Measurements from ENCODE around the gene ABHD16B. TPM values are rescaled to one million over a fixed set of nuclear protein-coding genes. Genes with fewer than 3 reads are reported as not detected.

ABHD16B gene
- total RNA-seq = not detected in 2 replicates

GRCh38 chr20:63861365-63861934, at the start of gene ABHD16B:
TSS of gene ABHD16B (plus strand) at chr20:63861498. CDS start at chr20:63861541, 43 bp downstream.

DNA sequence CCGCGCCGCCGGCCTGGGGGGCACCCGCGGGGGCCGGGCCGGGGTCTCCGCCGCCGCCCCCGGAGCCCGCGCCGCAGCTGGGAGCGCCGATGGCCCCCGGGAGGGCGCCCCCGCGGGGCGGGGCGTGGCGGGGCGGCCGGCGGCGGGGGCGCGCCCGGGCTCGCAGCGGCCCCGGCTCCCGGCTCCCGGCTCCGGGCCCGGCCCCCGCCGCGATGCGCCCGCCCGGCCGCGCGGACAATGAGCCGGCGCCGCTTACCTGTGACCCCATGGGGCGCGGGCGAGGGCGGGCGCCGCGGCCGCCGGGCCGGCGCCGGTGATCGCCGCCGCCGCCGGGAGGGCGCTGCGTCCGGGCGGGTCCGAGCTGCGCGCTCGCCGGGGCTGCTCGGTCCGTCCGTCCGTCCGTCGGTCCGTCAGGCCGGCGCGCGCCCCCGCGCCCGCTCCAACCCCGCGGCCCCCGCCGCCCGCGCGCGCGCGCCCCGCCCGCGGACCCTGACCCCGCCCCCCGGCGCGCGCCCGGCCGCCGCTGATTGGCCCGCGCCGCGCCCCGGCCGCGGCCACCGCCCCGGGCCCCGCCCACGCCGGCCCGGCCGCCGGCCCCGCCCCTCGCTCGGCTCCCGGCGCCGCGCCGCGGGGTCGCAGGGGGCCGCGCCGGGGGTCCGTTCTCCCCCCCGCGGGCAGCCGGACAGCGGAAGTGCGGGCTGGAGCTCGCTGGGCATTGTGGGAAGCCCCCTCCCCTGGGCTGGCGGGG, 30.3 kb upstream of the ABHD16B start, which contains the start of gene ZBTB46:
ZBTB46 (minus strand) TSS at position 424 of the 748 bp plus-strand sequence. CDS start 40,507 bp downstream, outside the sequence.

DNA sequence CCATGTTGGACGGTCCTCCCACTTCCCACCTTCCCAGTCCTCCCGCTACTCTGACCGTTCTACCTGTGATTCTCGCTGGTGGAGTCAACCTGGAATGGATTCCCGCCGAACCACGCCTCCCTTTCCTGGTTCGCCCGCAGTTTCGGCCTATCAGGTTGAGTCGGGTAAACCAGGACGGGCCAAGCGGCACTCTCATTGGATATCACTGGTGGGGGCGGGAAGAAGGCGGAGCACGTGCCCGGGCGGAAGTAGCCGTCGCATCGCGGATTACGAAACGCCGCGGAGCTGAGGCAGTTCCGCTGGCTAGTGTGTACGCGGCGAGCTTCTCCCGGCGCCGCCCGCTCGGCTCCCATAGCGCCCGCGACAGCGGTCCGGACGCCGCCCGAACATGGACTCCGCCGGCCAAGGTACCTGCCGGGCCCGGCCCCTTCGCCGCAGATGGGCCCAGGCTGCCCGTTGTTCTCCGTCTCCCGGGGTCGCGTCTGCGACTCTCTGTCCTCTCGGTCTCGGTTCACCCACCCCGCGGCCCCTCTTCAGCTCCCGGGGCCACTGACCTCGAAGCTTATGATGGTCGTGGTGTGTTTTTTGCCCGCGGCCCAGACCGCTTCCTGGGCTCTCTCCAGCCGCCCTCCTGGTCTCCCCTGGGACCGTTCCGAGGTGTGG, 3.8 kb downstream of the ABHD16B start, which contains the start of gene TPD52L2:
TPD52L2 (plus strand) TSS at position 293 of the 663 bp plus-strand sequence; CDS start at position 389, 96 bp downstream.

DNA sequence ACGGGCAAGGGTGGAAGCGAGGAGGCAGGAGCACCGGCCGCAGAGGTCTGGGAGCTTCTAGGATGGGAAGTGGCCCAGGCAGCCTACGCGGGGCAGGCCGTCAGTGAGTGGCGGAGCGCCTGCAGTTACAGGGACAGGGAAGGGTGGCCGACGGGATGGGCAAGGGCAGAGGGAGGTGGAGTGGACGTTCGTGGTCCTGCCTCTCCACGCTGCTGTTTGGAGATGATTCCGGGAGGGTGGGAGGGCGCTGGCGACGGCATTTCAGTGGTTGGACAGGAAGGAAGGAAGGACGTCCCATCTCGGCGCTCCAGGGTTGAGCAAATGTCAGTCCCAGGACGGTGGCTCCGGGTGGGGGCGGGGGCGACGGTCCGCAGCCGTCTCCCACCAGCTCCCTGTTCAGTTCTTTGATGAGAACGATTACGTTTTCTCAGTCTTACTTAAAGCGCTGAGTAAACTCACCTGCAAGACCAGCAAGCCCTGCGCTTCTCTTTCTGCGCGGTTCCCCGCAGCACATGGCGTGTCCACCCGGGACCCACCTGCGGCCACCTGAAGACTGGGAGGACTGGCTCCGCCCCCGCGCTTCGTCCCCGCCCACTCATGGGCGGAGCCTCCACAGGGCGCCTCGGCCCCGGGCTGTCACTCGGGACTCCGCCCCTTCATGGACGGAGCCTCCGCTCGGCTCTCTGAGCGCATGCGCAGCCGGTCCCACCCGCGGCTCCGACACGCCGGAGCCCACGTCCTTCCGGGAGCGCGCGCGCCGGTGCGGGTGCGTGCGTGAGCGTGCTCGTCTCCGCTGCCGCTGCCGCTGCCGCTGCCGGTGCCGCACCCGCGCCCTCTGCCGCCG, 33.3 kb downstream of the ABHD16B start, which contains the start of gene DNAJC5:
DNAJC5 (plus strand) TSS at position 769 of the 844 bp plus-strand sequence. CDS start 33,220 bp downstream, outside the sequence.

Other genes with a start within 250 kb of the ABHD16B start
- 11.5 and 12.0 TPM in 2 replicates for gene GMEB2, start 234.4 kb upstream of the ABHD16B start, total RNA-seq
- gene STMN3, start 208.1 kb upstream of the ABHD16B start, total RNA-seq = 1.7 and 3.1 TPM in 2 replicates
- 16.6 and 23.3 TPM in 2 replicates for gene RTEL1, start 203.2 kb upstream of the ABHD16B start, total RNA-seq
- gene TNFRSF6B, start 164.8 kb upstream of the ABHD16B start, total RNA-seq = 298 and 328 TPM in 2 replicates
- gene ARFRP1, start 153.5 kb upstream of the ABHD16B start, total RNA-seq = 47.4 and 50.4 TPM in 2 replicates
- gene ZGPAT, start 153.5 kb upstream of the ABHD16B start, total RNA-seq = 32.4 and 35.8 TPM in 2 replicates
- gene LIME1, start 124.8 kb upstream of the ABHD16B start, total RNA-seq = 3.9 and 5.5 TPM in 2 replicates
- 30.6 and 42.5 TPM in 2 replicates for gene SLC2A4RG, start 121.7 kb upstream of the ABHD16B start, total RNA-seq
- 2.7 and 2.9 TPM in 2 replicates for gene ZBTB46, start 30.2 kb upstream of the ABHD16B start, total RNA-seq
- 153 and 179 TPM in 2 replicates for gene TPD52L2, start 3.8 kb downstream of the ABHD16B start, total RNA-seq
- gene DNAJC5, start 33.6 kb downstream of the ABHD16B start, total RNA-seq = 67.8 and 71.2 TPM in 2 replicates
- gene UCKL1, start 94.9 kb downstream of the ABHD16B start, total RNA-seq = 27.4 and 33.7 TPM in 2 replicates
- gene ZNF512B, start 108.4 kb downstream of the ABHD16B start, total RNA-seq = 10.7 and 13.0 TPM in 2 replicates
- 0.94 and 1.00 TPM in 2 replicates for gene SAMD10, start 118.1 kb downstream of the ABHD16B start, total RNA-seq
- gene PRPF6, start 119.6 kb downstream of the ABHD16B start, total RNA-seq = 48.7 and 56.6 TPM in 2 replicates
- 0.44 and 0.73 TPM in 2 replicates for gene C20orf204, start 174.7 kb downstream of the ABHD16B start, total RNA-seq
- gene SOX18, start 188.1 kb downstream of the ABHD16B start, total RNA-seq = 19.4 and 25.2 TPM in 2 replicates
- 11.1 and 18.7 TPM in 2 replicates for gene TCEA2, start 201.7 kb downstream of the ABHD16B start, total RNA-seq
- 20.3 and 29.3 TPM in 2 replicates for gene RGS19, start 218.0 kb downstream of the ABHD16B start, total RNA-seq
- 0.54 and 0.67 TPM in 2 replicates for gene OPRL1, start 218.6 kb downstream of the ABHD16B start, total RNA-seq
- gene LKAAEAR1, start 222.9 kb downstream of the ABHD16B start, total RNA-seq = not detected in 2 replicates
- gene NPBWR2, start 246.1 kb downstream of the ABHD16B start, total RNA-seq = not detected in 2 replicates

Measured in mammary microvascular endothelial cell (primary cell).